Caco-2 (cell line): ENCODE measurements around the gene MKLN1. TPM values are rescaled to one million over a fixed set of nuclear protein-coding genes. Genes with fewer than 3 reads are reported as not detected.

ENCODE experiments used
- BruUV-seq: library from RNA; stranded (reverse); fragments of 400-500 nt; replicated peaks from 2 replicates; lab custom pipeline; 2021; lab: Mats Ljungman, UMichigan
- CTCF ChIA-PET: fragments of 300-600 bp; sonication (Branson Sonifier 250); formaldehyde crosslinking; loops from one replicate; lab custom pipeline; 2022; ENCODE audit warnings: antibody characterized with exemption; lab: Charles Lee
- POLR2A ChIA-PET: fragments of 300-600 bp; sonication (Branson Sonifier 250); formaldehyde crosslinking; loops from one replicate; lab custom pipeline; 2022; ENCODE audit warnings: antibody characterized with exemption; lab: Charles Lee
- DNase-seq, 2 experiments: peaks; one replicate each; pipeline versions ENCODE4 v3.0.0 to v3.0.0-alpha.2; 2020 to 2022
- H3K27me3 ChIP-seq: replicated peaks from 2 replicates; pipeline ENCODE4 v1.6.0; 2011; ENCODE audit warnings: low read length; ENCODE audit not compliant: control insufficient read depth, insufficient read depth
- H3K36me3 ChIP-seq: 2 replicates; pipeline ENCODE4 v1.5.1; 2011; ENCODE audit warnings: low read length; ENCODE audit not compliant: control insufficient read depth, insufficient read depth
- H3K4me1 ChIP-seq: fragments of 250-450 bp; sonication (Bioruptor Pico); 2 replicates; pipeline ENCODE4 v1.5.1; 2020; ENCODE audit warnings: mild to moderate bottlenecking
- H3K4me3 ChIP-seq: 2 replicates; pipeline ENCODE4 v1.5.1; 2011; ENCODE audit warnings: low read depth, mild to moderate bottlenecking, control low read depth, low read length
- H3K9me3 ChIP-seq: fragments of 250-450 bp; sonication (Bioruptor Pico); 2 replicates; pipeline ENCODE4 v1.5.1; 2020; ENCODE audit warnings: mild to moderate bottlenecking, moderate library complexity
- H3K27ac Mint-ChIP-seq: one replicate; pipeline ENCODE4 v1.8.0; 2022; ENCODE audit warnings: mixed read lengths; ENCODE audit not compliant: unreplicated experiment
- H3K27me3 Mint-ChIP-seq: one replicate; pipeline ENCODE4 v1.8.0; 2022; ENCODE audit warnings: mixed read lengths; ENCODE audit not compliant: insufficient read depth, unreplicated experiment
- H3K36me3 Mint-ChIP-seq: one replicate; pipeline ENCODE4 v1.8.0; 2022; ENCODE audit warnings: mild to moderate bottlenecking, mixed read lengths; ENCODE audit not compliant: insufficient read depth, unreplicated experiment
- H3K4me1 Mint-ChIP-seq: one replicate; pipeline ENCODE4 v1.8.0; 2022; ENCODE audit warnings: low read depth, mixed read lengths; ENCODE audit not compliant: unreplicated experiment
- H3K4me3 Mint-ChIP-seq: one replicate; pipeline ENCODE4 v1.8.0; 2022; ENCODE audit warnings: mild to moderate bottlenecking, moderate library complexity, mixed read lengths; ENCODE audit not compliant: unreplicated experiment
- H3K9me3 Mint-ChIP-seq: one replicate; pipeline ENCODE4 v1.8.0; 2022; ENCODE audit warnings: mixed read lengths; ENCODE audit not compliant: unreplicated experiment
- intact Hi-C: fragments of 100-400 bp; cut with micrococcal nuclease; formaldehyde crosslinking; loops from one replicate; pipeline ENCODE4 v1.10.0; 2022; ENCODE audit not compliant: unreplicated experiment
- total RNA-seq: library from RNA; stranded (reverse); gene quantifications from 2 replicates; pipeline ENCODE4 v1.2.3, GENCODE V29; 2022
- TF ChIP-seq, protein P1 (sequence below), 2 experiments: fragments of 200-600 bp in 1 of 2; IDR thresholded peaks; 1 replicate in 1 of 2; 2 replicates in 1 of 2; pipeline versions ENCODE4 v1.5.1 to v1.8.0; 2011 to 2022; ENCODE audit warnings: antibody characterized with exemption in 1 of 2, control low read depth in 1 of 2, inconsistent platforms in 1 of 2, low read depth in 1 of 2, low read length in 1 of 2, mild to moderate bottlenecking in 1 of 2, moderate library complexity in 1 of 2; ENCODE audit not compliant: insufficient read depth in 1 of 2, severe bottlenecking in 1 of 2, unreplicated experiment in 1 of 2

MKLN1 gene
- total RNA-seq, 1 experiment from 2014 or later: 55.6 TPM

DNA sequence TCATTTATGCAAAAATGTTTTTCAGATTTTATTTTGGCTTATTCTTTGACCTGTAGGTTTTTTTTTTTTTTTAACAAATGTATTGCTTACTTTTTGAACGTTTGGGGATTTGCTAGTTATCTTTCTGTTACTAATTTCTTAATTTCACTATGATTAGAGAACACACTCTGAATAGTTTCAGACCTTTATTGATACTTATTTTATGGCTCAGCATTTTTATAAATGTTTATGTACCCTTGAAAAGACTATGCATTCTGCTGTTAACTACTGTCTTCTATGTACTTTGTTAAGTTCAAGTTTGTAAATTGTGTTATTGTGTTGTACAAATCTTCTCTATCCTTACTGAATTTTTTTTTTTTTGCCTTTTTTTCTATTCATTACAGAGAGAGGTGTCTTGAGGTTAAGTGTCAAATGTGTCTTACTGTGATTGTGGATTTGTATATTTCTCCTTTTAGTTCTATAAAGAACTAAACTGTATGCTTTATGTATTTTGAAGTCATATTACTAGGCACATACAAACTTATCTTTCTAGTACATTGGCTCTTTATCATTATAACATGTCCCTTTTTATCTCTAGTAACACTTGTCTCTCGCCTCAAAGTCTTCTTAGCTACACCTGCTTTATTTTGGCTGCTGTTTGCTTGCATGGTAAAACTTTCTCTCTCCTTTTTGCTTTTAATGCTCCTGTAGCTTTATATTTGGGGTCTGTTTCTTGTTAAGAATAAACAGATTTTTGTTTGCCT, 8.1 kb downstream of the MKLN1 start:
- Histone ChIP-seq H3K9me3 (peaks cover 22% of the 10 kb centered on the region), H3K36me3 (no peaks in the 10 kb centered on the region), H3K4me3 (no peak overlapping the region), H3K27me3 (no peaks in the 10 kb centered on the region), H3K4me1 (peaks cover 12% of the 10 kb centered on the region)
- intact Hi-C loops: no loop called here
- TF ChIP-seq, protein P1, sequence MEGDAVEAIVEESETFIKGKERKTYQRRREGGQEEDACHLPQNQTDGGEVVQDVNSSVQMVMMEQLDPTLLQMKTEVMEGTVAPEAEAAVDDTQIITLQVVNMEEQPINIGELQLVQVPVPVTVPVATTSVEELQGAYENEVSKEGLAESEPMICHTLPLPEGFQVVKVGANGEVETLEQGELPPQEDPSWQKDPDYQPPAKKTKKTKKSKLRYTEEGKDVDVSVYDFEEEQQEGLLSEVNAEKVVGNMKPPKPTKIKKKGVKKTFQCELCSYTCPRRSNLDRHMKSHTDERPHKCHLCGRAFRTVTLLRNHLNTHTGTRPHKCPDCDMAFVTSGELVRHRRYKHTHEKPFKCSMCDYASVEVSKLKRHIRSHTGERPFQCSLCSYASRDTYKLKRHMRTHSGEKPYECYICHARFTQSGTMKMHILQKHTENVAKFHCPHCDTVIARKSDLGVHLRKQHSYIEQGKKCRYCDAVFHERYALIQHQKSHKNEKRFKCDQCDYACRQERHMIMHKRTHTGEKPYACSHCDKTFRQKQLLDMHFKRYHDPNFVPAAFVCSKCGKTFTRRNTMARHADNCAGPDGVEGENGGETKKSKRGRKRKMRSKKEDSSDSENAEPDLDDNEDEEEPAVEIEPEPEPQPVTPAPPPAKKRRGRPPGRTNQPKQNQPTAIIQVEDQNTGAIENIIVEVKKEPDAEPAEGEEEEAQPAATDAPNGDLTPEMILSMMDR (IDR thresholded peaks at IDR 0.05; ENCODE audit: insufficient read depth in 1 of 2, low read depth in 1 of 2, low read length in 1 of 2, severe bottlenecking in 1 of 2, unreplicated experiment in 1 of 2): no peak
- no peak overlapping the region for H3K4me3 Mint-ChIP-seq
- ChIA-PET POLR2A (no interaction called here), CTCF (no interaction called here)
- no peak overlapping the region for H3K27ac Mint-ChIP-seq
- no peak for DNase-seq
- peaks cover 12% of the 10 kb centered on the region for H3K4me1 Mint-ChIP-seq
- no peaks in the 10 kb centered on the region for H3K27me3 Mint-ChIP-seq
- H3K9me3 Mint-ChIP-seq: peaks cover 33% of the 10 kb centered on the region
- BruUV-seq: no TSS peak
- peaks cover 22% of the 10 kb centered on the region for H3K36me3 Mint-ChIP-seq

- POLR2A ChIA-PET: no interaction called here
- H3K9me3 ChIP-seq: peaks cover 22% of the 10 kb centered on the region
- CTCF ChIA-PET: no interaction called here
- intact Hi-C loops: no loop called here
- H3K4me3 Mint-ChIP-seq: no peak overlapping the region
- TF ChIP-seq, protein P1 (IDR thresholded peaks at IDR 0.05; ENCODE audit: insufficient read depth in 1 of 2, low read depth in 1 of 2, low read length in 1 of 2, severe bottlenecking in 1 of 2, unreplicated experiment in 1 of 2): no peak
- BruUV-seq: no TSS peak
- H3K36me3 Mint-ChIP-seq: peaks cover 23% of the 10 kb centered on the region
- H3K27me3 ChIP-seq: no peaks in the 10 kb centered on the region
- H3K4me1 ChIP-seq: peaks cover 5% of the 10 kb centered on the region; the same call in 1 of the 2 replicates
- H3K27ac Mint-ChIP-seq: no peak overlapping the region
- no peak overlapping the region for H3K4me3 ChIP-seq
- peaks cover 33% of the 10 kb centered on the region for H3K9me3 Mint-ChIP-seq
- no peak for DNase-seq
- peaks cover 6% of the 10 kb centered on the region for H3K4me1 Mint-ChIP-seq
- no peaks in the 10 kb centered on the region for H3K27me3 Mint-ChIP-seq
- no peaks in the 10 kb centered on the region for H3K36me3 ChIP-seq
Measured at GRCh38 chr7:131336956-131337355, 9.3 kb downstream of the MKLN1 start.

GRCh38 chr7:131338173-131338572, 10.5 kb downstream of the MKLN1 start:
- POLR2A ChIA-PET: no interaction called here
- Histone ChIP-seq H3K4me3 (no peak overlapping the region), H3K27me3 (no peaks in the 10 kb centered on the region), H3K36me3 (no peaks in the 10 kb centered on the region), H3K9me3 (peaks cover 22% of the 10 kb centered on the region), H3K4me1 (peaks cover 5% of the 10 kb centered on the region; the same call in 1 of the 2 replicates)
- DNase-seq: no peak
- intact Hi-C loops: no loop called here
- TF ChIP-seq, protein P1 (IDR thresholded peaks at IDR 0.05; ENCODE audit: insufficient read depth in 1 of 2, low read depth in 1 of 2, low read length in 1 of 2, severe bottlenecking in 1 of 2, unreplicated experiment in 1 of 2): no peak
- no TSS peak for BruUV-seq
- CTCF ChIA-PET: interaction anchor here (0.6 kb wide), 1 partner anchor 399 kb away, joined by 5 read pairs; no protein-coding TSS in a partner anchor
- H3K4me1 Mint-ChIP-seq: peaks cover 6% of the 10 kb centered on the region
- H3K9me3 Mint-ChIP-seq: peaks cover 33% of the 10 kb centered on the region
- no peak overlapping the region for H3K4me3 Mint-ChIP-seq
- H3K27ac Mint-ChIP-seq: no peak overlapping the region
- peaks cover 23% of the 10 kb centered on the region for H3K36me3 Mint-ChIP-seq
- H3K27me3 Mint-ChIP-seq: no peaks in the 10 kb centered on the region
